GM18520 (cell line): ENCODE results near the gene NEK6.

Experiments used
- ATAC-seq: cut with Tn5 transposase; IDR thresholded peaks from one replicate; pipeline ENCODE4 v1.9.1; 2021; ENCODE audit not compliant: unreplicated experiment

The NEK6 gene

DNA sequence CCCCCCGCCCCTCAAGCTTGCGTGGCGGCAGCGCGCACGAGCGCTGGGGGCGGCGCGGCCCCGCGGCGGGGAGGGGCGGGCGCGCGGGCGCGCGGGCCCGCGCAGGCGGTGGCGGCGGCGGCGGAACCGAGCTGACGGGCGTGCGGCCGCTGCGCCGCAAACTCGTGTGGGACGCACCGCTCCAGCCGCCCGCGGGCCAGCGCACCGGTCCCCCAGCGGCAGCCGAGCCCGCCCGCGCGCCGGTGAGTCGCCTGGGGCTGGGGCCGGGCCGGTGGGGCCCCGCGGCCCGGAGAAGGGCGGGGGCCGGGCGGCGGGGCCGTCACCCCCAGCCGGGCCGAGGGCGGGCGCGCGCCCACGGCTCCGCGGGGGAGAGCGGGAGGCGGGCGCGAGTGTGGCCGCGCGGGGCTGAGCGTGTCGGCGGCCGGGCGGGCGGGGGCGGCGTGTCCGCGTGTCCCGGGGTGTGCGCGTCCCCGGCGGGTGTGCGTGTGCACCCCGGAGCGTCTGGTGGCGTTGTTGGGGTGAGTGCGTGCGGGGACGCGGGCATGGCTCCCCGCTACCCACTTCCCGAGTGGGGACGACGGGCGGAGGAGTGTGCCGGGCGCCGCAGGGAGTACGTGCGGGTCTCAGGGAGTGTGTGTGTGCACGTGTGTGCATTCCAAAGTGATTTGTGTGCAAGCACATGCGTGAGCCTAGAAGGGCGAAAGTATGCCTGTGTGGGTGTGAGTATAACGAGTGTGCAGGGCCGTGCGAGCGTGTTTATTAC, at the start of gene NEK6:
Gene NEK6 (plus strand): TSS at position 106 of the 763 bp plus-strand sequence. CDS start 44,016 bp downstream, outside the sequence.
- no peak for ATAC-seq

DNA sequence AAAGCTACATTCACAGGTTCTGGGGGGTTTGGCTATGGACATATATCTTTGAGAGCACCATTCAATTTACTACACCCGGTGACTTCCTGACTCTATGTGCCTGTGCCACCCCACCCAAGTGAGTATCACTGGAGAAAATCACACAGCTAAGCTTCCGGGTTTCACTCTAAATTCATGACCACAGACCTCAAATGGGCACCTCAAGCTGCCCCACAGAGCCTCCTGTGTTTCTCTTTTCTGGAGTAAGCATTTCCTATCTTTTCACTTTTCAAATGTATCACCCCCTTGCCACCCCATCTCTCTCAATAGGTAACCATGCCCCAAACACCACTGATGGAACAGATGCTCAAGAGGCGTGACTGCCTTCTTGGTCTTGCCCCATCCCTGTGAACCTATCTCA, 49.2 kb upstream of the NEK6 start:
- ATAC-seq = no peak

DNA sequence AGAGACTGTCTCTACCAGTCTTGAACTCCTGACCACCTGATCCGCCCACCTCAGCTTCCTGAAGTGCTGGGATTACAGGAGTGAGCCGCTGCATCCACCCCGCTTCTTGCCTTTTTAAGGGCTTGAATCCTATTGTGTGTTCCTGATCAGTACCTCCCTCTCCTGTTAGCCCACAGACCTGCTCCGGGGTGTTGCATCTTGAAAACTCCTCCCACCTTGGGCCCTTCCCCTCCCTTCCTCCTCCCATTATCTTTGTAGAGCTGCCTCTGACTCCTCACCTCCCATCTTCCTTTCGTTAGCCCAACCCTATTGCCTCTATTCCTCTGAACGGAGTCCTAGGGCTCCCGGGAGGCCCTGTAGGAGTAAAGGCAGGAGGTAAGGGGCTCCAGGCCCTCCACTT, 48.5 kb upstream of the NEK6 start:
- no peak for ATAC-seq

DNA sequence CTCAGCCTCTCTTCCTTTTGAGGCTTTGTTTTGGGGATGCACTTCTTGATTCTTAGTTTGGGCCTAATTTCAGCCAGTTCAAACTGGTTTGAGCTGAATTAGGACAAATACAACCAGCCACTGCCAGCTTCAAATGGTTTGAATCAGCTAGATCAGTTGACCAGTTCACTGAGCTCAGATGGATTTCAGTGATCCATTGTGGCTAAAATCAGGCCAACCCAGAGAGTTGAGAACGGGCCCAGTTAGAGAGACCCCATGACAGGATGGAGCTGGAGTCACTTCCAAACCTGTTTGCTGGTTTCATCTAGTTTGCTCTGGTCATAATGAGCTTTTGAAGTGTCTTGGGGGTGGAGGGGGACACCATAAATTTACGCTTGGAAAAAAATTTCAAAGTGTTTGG, 48.0 kb upstream of the NEK6 start:
- ATAC-seq = no peak

DNA sequence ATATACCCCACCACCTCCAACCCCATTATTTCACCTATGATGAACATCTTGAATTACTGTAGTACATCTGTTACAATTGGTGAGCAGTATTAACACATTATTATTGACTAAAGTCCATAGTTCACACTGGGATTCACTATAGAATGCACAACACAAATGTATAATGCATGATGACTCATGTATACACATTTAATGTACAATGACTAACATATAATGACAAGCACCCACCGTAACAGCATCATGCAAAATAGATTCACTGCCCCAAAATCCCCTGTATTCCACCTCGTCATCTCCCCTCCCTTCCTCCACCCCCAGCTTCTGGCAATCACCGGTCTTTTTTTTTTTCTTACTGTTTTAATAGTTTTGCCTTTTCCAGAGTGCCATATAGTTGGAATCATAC, 47.1 kb upstream of the NEK6 start:
- peak; percentile 77 for ATAC-seq

DNA sequence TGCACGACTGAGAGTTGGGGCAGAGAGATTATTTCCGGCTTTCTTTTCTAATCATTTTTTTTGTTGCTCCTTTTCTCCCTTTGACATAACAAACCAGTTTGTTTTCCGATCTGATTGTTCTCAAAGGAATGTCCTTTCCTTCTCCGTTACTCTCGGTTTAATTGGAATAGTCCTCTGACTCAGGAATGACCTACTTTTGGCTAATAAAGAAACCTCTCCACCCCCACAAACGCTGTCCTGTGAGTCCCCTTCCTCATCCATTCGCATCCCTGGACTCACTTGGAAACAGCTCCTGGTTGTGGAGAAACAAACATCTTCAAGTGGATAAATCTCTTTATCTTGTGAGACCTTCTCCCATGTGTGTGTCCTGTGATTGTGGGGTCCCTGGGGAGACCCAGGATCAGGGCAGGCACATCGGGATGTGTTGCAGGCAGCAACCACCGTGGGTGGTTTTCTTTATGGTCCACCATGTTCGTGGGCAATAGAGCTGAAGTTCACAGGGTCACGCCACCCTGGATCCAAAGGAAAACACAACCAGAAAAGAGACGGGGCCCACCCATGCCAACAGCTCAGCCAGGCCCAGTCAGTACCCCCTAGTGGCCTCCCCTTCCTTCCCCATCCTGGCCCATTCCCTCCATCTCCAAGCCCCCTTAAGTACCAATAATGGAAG, 45.2 kb upstream of the NEK6 start:
- no peak for ATAC-seq

DNA sequence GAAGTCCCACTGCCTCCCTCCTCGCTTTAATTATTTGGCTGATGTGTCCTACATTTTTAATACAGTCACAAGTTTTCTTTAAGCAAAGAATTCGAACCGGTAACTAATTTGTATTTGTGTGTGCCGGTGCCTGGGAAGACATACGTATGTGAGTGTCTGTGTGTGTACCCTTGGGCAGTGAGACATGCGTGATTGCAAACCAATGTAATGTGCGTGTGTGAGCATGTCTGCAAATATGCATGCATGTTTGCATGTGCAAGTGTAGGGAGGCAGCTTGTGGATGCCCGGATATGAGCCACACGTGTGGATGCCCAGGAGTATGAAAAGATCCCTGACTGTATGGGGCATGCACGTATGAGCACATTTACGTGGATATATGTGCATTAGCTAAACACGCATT, 44.4 kb upstream of the NEK6 start:
- no peak for ATAC-seq

DNA sequence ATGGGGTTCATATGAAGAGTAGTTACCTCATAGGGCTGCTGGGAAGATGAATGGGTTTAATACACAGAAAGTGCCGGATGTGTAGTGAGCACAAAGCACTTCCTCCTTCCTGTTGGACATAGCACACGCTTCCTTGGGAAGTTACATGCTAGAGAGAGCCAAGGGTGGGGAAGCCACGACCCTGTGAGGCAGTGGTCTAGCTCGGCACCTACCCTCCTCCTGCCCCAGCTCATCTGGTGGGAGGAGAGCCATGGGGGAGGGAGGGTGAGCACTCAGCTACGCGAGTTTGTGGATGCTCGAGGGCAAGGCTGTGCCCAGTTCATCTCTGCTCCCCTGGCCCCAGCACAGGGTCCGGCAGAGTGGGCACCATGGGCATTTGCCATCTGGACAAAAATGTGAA, 43.6 kb upstream of the NEK6 start:
- ATAC-seq = no peak

DNA sequence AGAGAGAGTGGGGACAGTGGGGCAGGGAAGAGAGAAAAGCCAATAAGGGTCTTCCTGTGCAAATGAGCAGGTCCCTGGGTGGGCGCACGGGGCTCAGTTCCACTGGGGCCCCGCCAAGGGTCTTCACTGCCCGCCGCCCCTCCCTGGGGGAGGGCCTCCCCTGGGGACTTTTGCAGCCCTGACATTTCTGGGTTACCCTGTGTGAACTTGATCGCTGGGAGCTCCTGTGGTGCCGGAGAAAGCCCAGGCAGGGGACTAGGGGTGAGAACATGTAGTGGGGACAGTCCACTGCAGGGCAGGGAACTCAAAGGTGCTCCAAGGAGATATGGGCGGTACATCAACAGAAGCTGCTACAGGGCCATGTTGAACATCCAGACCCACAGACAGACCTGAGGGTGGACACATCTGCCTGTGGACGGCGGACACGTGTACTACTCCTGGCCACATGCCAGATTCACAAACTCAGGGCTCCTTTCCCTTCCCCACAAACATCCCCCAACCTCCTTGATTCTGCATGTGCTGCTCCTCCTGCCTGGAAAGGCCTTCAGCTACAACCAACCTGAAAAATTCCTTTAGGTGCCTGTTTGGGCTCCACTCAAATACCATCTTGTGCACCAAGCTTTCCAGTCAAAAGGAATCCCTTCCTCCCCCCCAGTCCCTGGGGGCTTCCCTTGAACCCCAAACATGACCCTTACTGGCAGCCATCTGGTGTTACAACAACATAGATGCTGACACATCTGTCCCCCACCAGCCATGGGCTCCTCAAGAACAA, 43.0 kb upstream of the NEK6 start:
- ATAC-seq = no peak

DNA sequence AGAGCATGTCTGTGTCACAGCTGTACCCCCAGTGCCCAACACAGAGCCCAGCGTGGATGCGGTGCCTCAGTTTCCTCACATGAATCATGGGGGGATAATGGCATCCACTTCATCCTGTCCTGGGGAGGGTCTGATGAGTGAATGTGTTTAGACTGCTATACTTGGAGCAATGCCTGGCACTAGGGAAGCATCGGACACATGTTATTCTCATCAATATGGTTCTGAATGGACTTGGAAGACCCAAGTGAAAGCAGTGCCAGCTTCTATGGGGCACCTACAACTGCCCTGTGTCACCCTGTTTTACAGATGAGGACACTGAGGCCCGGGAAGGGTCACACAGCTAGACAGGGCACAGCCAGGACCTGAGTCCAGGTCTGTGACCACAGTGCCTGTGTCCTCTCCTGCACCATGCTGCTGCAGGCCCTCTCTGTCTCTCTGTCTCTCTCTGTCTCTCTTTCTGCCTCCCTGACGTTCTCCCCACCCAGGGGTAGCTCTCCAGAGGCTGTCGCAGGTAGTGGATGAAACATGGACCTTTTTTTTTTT, 42.3 kb upstream of the NEK6 start:
- ATAC-seq = no peak

DNA sequence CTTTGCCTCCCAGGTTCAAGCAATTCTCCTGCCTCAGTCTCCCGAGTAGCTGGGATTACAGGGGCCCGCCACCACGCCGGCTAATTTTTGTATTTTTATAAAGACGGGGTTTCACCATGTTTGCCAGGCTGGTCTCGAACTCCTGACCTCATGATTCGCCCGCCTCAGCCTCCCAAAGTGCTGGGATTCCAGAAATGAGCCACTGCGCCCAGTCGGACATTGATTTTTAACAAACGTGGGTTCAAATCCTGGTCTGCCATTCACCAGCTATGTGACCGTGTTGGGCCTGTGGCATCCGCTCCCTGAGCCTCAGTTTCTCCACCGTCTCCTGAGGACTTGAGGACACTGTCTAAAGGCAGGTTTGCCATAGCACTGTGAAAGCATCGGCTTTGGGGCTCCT, 41.8 kb upstream of the NEK6 start:
- ATAC-seq = no peak

DNA sequence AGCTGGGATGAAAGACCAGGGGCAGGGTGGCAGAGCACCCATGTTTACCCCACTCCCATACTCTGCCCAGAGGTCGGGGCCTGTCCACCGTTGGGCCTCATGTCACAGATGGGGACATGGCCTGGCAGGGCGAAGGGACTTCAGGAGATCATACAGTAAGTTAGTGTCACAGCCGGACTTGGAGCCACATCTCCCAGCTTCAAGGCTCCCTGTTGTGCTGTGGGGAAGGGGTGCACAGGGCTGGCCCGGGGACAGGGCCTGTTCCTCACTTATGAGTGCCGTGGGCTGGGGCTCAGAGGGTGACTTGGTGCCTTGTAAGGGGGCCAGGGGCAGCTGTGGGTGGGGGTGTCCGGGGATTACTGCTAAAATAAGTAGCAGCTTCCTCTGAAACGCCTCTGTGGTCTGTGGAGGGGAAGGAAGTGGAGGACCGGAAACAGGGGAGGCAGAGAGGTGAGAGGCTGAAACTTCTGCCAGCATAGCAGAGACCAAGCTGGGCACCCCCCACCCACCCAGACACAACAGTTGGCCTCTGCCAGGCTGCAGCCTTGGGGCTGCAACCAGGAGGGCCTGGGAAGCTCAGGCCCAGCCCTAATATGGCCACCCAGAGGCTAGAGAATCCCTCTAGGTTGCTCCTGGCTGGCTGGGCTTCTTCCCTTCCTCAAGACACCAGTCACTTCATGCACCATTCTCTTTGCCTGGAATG, 41.1 kb upstream of the NEK6 start:
- no peak for ATAC-seq

DNA sequence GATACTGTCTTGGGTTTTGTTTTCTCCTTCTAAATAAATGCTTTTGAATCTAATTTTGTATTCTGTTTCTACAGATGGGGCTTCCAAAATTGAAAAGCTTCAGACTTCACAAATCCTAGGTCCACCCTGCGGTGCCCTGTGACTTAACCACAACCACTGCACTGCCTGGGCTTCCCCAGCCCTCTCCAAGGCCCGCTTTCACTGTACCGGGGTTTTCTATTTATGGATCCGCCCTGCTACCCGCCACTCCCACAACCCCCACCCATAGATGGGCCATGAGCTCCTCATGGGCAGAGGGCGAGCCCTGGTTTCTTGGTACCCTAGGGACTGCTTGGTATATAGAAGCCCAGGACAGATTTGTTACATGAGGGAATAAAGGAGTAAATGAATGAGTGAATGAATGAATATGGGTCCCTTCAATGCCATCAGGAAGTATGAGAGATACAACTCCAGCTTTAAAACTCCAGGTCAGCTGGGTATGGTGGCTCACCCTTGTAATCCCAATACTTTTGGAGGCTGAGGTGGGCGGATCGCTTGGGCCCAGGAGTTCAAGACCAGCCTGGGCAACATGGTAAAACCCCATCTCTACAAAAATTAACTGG, 39.8 kb upstream of the NEK6 start:
- no peak for ATAC-seq

DNA sequence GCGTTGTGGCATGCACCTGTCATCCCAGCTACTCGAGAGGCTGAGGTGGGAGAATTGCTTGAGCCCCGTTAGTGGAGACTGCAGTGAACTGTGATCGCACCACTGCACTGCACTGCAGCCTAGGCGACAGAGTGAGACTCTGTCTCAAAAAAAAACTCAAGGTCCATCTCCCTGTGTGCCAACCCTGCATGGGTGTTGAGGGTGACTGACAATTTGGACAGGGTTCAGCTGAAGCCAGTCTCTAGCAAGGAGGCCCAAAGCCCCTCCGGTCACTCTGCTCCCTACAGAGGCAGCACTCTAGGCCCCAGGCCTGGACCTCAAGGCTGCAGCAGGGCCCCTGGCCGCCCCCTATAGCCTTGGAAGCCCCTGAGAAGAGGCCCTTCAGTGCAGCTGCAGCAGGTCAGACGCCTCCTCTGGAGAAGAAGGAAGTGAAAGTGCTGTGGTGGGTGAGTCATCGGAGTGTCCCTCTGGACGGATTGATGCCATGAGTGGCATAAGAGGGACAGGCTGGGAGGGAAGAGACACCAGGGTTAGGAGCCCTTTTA, 39.2 kb upstream of the NEK6 start:
- peak; percentile 38 for ATAC-seq

DNA sequence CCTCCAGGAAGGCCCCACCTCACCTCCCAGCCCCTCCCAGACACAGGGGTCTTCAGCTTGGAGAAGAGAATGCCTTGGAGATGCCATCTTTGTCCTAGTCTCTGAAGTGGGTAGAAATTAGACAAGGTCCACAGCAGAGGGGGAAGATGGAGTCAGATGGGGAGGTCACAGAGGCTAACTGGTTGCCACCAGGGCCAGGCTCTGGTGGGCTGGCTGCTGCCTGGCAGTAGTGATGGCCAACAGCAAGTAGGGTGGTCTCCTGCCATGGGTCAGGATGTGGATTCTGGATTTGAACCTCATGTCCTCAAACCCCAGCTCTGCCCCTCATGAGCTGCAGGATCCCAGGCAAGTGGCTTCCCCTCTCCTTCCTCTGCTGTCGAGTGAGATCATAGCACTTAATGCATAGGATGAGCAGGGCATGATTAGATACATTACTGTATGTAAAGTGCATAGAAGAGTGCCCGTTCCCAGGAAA, 38.7 kb upstream of the NEK6 start:
- ATAC-seq = peak; percentile 4

DNA sequence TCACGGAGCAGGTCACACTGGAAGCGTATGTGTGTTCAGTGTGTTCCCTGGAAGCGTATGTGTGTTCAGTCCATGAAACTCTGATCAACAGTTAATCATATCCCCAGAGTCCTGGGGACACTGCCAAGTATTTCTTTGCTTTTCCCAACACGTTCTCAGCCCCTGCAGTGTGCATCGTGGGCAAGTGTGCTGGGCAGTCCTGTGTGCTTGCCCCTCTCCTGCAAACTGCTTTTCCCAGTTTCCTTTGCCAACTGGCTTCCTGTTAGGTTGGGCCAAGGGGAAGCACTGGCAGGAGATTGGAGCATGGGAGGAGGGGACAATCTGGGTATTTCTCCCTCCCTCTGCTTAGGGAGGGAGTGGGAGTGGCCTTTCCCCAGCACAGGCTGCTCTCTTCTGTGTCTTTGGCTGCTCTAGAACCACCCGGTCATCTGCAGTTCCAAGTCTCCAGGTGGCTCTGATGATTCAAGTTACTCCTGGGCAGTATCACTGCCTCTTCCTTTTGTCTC, 36.8 kb upstream of the NEK6 start:
- ATAC-seq = no peak

DNA sequence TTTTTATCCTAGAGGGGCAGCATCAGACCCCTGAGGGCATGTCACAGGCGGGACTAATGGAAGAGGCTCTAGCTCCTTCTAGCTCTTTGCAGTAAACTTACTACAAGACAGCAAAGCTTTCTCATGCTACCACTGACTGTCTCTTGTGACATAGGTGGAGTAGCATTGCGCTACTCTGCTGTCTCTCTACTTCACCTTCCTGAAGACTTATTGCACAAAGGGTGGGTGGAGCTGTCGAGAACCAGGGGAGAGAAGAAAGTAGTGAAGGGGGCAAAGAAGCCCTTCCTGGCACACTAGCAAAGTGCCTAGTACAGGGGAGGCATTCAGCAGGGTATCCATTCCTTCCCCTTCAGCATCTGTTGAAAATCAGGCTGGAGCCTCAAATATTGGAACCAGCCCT, 36.1 kb upstream of the NEK6 start:
- no peak for ATAC-seq

DNA sequence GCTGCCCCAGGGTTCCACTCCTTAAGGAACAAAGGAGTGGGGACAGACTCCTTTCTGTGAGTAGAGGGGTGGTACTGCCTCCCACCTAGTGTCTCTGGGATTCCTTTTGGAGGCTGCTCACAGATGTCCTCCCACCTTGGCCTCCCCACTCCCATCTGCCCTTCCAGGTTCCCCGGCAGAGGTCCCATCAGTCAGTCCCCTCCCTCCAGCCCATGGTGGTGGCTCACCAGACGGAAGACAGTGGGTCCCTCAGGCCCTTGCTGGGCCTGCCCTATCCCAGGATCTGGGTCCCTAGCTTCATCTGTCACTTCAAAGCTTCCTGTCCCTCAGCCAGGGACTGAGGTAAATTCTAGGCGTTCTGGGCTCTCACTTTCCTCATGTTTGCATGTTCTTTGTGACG, 35.6 kb upstream of the NEK6 start:
- no peak for ATAC-seq

DNA sequence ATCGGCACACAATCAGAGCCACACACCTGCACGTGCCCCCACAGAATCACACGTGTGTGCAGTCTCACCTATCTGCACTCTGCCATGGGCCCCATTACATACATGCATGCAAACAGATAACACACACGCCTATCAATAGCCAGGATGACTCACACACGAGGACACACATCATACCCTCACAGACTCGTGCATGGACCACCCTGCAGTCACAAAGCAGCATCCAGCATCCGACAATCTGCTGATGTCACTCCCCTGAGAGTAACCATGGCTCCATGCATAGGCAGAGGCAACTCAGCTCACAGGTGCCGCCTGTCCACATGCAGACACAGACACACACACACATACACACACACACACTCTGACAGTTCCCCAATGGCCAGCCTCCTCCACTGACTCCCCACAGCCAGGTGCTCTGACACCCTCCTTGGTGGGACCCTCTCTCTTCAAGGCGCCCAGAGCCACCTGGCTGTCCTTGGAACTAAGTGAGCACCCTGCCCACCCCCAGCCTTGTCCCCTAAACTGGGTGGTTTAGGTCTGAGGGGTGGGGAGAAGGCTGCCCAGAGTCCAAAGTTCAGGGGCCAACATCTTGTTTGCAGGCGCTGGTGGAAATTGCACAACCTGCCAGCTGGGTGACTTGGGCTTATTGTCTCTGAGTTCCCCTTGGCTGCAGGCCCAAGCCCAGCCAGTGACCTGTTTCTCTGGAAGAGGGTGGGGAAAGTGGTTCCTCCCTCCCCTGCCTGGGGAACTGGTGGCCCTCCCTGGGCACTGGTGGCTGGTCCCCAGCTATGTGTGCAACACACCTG, 34.6 kb upstream of the NEK6 start:
- no peak for ATAC-seq
